ENCODE measurements around the gene TOLLIP. TPM values are rescaled to one million over a fixed set of nuclear protein-coding genes. Genes with fewer than 3 reads are reported as not detected.

TOLLIP gene
- total RNA-seq, 4 donors from 2014 or later, result 49.8 to 91.7 (median 85.0) TPM

- no peaks in the 10 kb centered on the region for H3K36me3 ChIP-seq
- H3K4me3 ChIP-seq, result no peak overlapping the region
- no peak overlapping the region for H3K27ac ChIP-seq
- H3K27me3 ChIP-seq, result no peaks in the 10 kb centered on the region
- ATAC-seq, result no peak
- no peak for DNase-seq
- H3K4me1 ChIP-seq, result peaks cover 4 to 18% of the 10 kb centered on the region in 2 donors
- no peak for TF ChIP-seq CTCF (IDR thresholded peaks at IDR 0.05 in 4 of 5, conservative IDR thresholded peaks at IDR 0.05 in 1 of 5)
- no peak for TF ChIP-seq POLR2A (IDR thresholded peaks at IDR 0.05)
- in situ Hi-C loops (cut with MboI; ENCODE audit: low sequenced_read_pairs in 4 of 4), result loop anchor here in 1 of 4 donors (25.0 kb wide), 1 partner anchor 252 kb away; no protein-coding TSS in a partner anchor
- H3K9me3 ChIP-seq, result no peaks in the 10 kb centered on the region
- intact Hi-C loops (cut with DNase I; ENCODE audit: low total_unique reads), result loop anchor here (5.0 to 10.0 kb wide), 3 partner anchors 37 to 125 kb away; partner anchors contain the start of gene BRSK2
Measured at GRCh38 chr11:1260023-1260501, 49.4 kb downstream of the TOLLIP start.

GRCh38 chr11:1259561-1259960 lies 49.9 kb downstream of the TOLLIP start:
- Histone ChIP-seq H3K4me3 (no peak overlapping the region), H3K27me3 (no peaks in the 10 kb centered on the region), H3K36me3 (no peaks in the 10 kb centered on the region), H3K9me3 (no peaks in the 10 kb centered on the region), H3K4me1 (peaks cover 4 to 18% of the 10 kb centered on the region in 2 donors), H3K27ac (no peak overlapping the region)
- DNase-seq (no peak), ATAC-seq (no peak)
- TF ChIP-seq CTCF (IDR thresholded peaks at IDR 0.05 in 4 of 5, conservative IDR thresholded peaks at IDR 0.05 in 1 of 5), result no peak
- in situ Hi-C loops (cut with MboI; ENCODE audit: low sequenced_read_pairs in 4 of 4) (loop anchor here in 1 of 4 donors (25.0 kb wide), 1 partner anchor 253 kb away; no protein-coding TSS in a partner anchor), intact Hi-C loops (cut with DNase I; ENCODE audit: low total_unique reads) (no loop called here)

- ATAC-seq, result no peak
- Histone ChIP-seq H3K27ac (no peak overlapping the region), H3K4me3 (no peak overlapping the region), H3K27me3 (no peaks in the 10 kb centered on the region), H3K9me3 (no peaks in the 10 kb centered on the region), H3K4me1 (peaks cover 4 to 18% of the 10 kb centered on the region in 2 donors), H3K36me3 (no peaks in the 10 kb centered on the region)
- TF ChIP-seq POLR2A (IDR thresholded peaks at IDR 0.05) (no peak), CTCF (IDR thresholded peaks at IDR 0.05 in 4 of 5, conservative IDR thresholded peaks at IDR 0.05 in 1 of 5) (no peak)
- in situ Hi-C loops (cut with MboI; ENCODE audit: low sequenced_read_pairs in 4 of 4), result loop anchor here in 1 of 4 donors (25.0 kb wide), 1 partner anchor 253 kb away; no protein-coding TSS in a partner anchor
- intact Hi-C loops (cut with DNase I; ENCODE audit: low total_unique reads), result no loop called here
- no peak for DNase-seq
Measured at GRCh38 chr11:1259076-1259461, 50.4 kb downstream of the TOLLIP start.

- in situ Hi-C loops (cut with MboI; ENCODE audit: low sequenced_read_pairs in 4 of 4) (loop anchor here in 1 of 4 donors (25.0 kb wide), 1 partner anchor 254 kb away; no protein-coding TSS in a partner anchor), intact Hi-C loops (cut with DNase I; ENCODE audit: low total_unique reads) (no loop called here)
- no peak overlapping the region for H3K4me3 ChIP-seq
- no peaks in the 10 kb centered on the region for H3K9me3 ChIP-seq
- DNase-seq (no peak), ATAC-seq (no peak)
- peaks cover 4 to 18% of the 10 kb centered on the region in 2 donors for H3K4me1 ChIP-seq
- H3K27me3 ChIP-seq, result no peaks in the 10 kb centered on the region
- H3K36me3 ChIP-seq, result no peaks in the 10 kb centered on the region
- no peak for TF ChIP-seq POLR2A (IDR thresholded peaks at IDR 0.05)
- no peak for TF ChIP-seq CTCF (IDR thresholded peaks at IDR 0.05 in 4 of 5, conservative IDR thresholded peaks at IDR 0.05 in 1 of 5)
- no peak overlapping the region for H3K27ac ChIP-seq
Measured at GRCh38 chr11:1258401-1259075, 50.9 kb downstream of the TOLLIP start.
